GM23338 (cell line): ENCODE results near the gene ERBB4.

Source experiments
- JUNB ChIP-seq: IDR thresholded peaks from one replicate; pipeline ENCODE4 v1.6.1; 2016; ENCODE audit warnings: antibody characterized with exemption; ENCODE audit not compliant: unreplicated experiment
- POLR2AphosphoS5 ChIP-seq: IDR thresholded peaks from 2 replicates; pipeline ENCODE4 v1.6.1; 2016; ENCODE audit warnings: antibody characterized with exemption, low read depth
- TF ChIP-seq, protein P1 (sequence below), 2 experiments: fragments of 200-600 bp in 1 of 2; sonication (generic) in 1 of 2; conservative IDR thresholded peaks; 2 replicates each; pipeline versions ENCODE4 v1.5.1 to v1.6.1; 2016 to 2017; ENCODE audit warnings: antibody characterized with exemption in 2 of 2, low read depth in 2 of 2, mild to moderate bottlenecking in 2 of 2, moderate library complexity in 1 of 2

DNA sequence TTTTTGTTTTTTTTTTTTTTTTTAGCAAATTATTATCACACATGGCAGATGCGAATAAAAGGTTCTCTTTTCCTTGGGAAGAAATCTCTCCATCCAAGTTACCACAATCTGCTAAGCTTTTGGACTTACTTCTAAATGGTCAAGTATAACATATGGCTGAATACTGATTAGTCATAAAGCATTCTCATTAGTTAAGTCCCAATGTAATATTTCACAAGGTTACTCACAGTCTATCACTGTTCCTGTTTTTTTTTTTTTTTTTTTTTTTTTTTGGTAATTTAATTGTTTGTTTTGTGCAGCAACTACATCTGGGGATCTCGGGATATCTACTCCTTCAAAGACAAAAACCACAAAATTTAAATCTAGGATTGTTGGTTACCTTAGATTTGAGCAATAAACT, 1210.5 kb downstream of the ERBB4 start:
- TF ChIP-seq POLR2AphosphoS5 (no peak), JUNB (no peak)
- TF ChIP-seq, protein P1, sequence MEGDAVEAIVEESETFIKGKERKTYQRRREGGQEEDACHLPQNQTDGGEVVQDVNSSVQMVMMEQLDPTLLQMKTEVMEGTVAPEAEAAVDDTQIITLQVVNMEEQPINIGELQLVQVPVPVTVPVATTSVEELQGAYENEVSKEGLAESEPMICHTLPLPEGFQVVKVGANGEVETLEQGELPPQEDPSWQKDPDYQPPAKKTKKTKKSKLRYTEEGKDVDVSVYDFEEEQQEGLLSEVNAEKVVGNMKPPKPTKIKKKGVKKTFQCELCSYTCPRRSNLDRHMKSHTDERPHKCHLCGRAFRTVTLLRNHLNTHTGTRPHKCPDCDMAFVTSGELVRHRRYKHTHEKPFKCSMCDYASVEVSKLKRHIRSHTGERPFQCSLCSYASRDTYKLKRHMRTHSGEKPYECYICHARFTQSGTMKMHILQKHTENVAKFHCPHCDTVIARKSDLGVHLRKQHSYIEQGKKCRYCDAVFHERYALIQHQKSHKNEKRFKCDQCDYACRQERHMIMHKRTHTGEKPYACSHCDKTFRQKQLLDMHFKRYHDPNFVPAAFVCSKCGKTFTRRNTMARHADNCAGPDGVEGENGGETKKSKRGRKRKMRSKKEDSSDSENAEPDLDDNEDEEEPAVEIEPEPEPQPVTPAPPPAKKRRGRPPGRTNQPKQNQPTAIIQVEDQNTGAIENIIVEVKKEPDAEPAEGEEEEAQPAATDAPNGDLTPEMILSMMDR (conservative IDR thresholded peaks at IDR 0.05; ENCODE audit: low read depth in 2 of 2), result no peak
